NB4 (cell line): ENCODE measurements around the gene TMEM225.

ENCODE experiments used
- MYC ChIP-seq: IDR thresholded peaks from 2 replicates; pipeline ENCODE4 v1.6.1; 2011; ENCODE audit warnings: low read depth, low read length
- POLR2A ChIP-seq: IDR thresholded peaks from 2 replicates; pipeline ENCODE4 v1.6.1; 2011; ENCODE audit warnings: mild to moderate bottlenecking; ENCODE audit not compliant: insufficient read length; ENCODE audit errors: extremely low read depth
- TF ChIP-seq, protein P1 (sequence below): IDR thresholded peaks from one replicate; pipeline ENCODE4 v1.5.1; 2012; ENCODE audit warnings: low read depth, low read length
- TF ChIP-seq, protein P2 (sequence below): IDR thresholded peaks from 2 replicates; pipeline ENCODE4 v1.6.1; 2011; ENCODE audit warnings: low read depth, low read length

GRCh38 chr11:123903932-123904331 is 18.5 kb upstream of the TMEM225 start:
- no peak for TF ChIP-seq POLR2A
- TF ChIP-seq, protein P1, sequence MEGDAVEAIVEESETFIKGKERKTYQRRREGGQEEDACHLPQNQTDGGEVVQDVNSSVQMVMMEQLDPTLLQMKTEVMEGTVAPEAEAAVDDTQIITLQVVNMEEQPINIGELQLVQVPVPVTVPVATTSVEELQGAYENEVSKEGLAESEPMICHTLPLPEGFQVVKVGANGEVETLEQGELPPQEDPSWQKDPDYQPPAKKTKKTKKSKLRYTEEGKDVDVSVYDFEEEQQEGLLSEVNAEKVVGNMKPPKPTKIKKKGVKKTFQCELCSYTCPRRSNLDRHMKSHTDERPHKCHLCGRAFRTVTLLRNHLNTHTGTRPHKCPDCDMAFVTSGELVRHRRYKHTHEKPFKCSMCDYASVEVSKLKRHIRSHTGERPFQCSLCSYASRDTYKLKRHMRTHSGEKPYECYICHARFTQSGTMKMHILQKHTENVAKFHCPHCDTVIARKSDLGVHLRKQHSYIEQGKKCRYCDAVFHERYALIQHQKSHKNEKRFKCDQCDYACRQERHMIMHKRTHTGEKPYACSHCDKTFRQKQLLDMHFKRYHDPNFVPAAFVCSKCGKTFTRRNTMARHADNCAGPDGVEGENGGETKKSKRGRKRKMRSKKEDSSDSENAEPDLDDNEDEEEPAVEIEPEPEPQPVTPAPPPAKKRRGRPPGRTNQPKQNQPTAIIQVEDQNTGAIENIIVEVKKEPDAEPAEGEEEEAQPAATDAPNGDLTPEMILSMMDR: no peak
- no peak for TF ChIP-seq MYC
- TF ChIP-seq, protein P2, sequence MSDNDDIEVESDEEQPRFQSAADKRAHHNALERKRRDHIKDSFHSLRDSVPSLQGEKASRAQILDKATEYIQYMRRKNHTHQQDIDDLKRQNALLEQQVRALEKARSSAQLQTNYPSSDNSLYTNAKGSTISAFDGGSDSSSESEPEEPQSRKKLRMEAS: no peak
